RWPE1 (cell line): Measurements from ENCODE around the gene LPAR6.

Experiments used
- CTCF ChIA-PET: fragments of 350-600 bp; sonication (Branson Sonifier 250); formaldehyde crosslinking; extraction: SDS; loops from one replicate; lab custom pipeline; 2021; lab: Yijun Ruan, JAX
- POLR2A ChIA-PET: fragments of 400-600 bp; formaldehyde crosslinking; extraction: SDS; loops from one replicate; lab custom pipeline; 2020; ENCODE audit warnings: antibody characterized with exemption; ENCODE audit not compliant: low non-redundant PET; lab: Yijun Ruan, JAX
- DNase-seq: peaks from one replicate; pipeline ENCODE4 v3.0.0; 2012; ENCODE audit warnings: low spot score
- H3K27ac ChIP-seq: fragments of 450-650 bp; 2 replicates; pipeline ENCODE4 v1.5.1; 2017
- CTCF ChIP-seq: fragments of 450-650 bp; conservative IDR thresholded peaks from 2 replicates; pipeline ENCODE4 v1.5.1; 2017; ENCODE audit warnings: low read depth, mild to moderate bottlenecking

LPAR6 gene

DNA sequence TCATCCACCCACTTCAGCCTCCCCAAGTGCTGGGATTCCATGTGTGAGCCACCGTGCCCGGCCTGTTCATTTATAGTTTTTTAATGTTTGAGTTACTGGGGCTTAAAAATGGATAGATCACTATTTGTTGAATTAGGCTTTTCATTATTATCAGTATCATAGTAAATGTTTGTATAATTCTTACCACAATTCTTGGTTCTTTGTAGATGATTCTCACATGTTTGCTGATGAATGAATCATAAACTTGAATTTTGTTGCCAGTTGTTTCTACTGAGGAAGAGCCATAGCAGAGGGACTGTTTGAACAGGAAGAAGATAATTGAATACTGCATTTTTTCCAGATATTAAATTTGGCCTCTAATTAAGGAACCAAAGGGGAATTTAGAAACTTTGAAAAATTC is 2.6 kb upstream of the LPAR6 start:
- H3K27ac ChIP-seq = no peak overlapping the region
- DNase-seq = no peak
- ChIA-PET POLR2A (no interaction called here), CTCF (interaction anchor here (0.6 kb wide), 1 partner anchor 159 kb away, joined by 6 read pairs; no protein-coding TSS in a partner anchor)
- no peak for TF ChIP-seq CTCF

GRCh38 chr13:48414501-48414900 is 1.6 kb upstream of the LPAR6 start:
- DNase-seq = no peak
- no peak overlapping the region for H3K27ac ChIP-seq
- POLR2A ChIA-PET = no interaction called here
- CTCF ChIA-PET = interaction anchor here (0.6 kb wide), 1 partner anchor 319 kb away, joined by 3 read pairs; the partner anchor contains the start of gene MED4
- TF ChIP-seq CTCF = no peak

GRCh38 chr13:48411841-48412531 is 927 bp downstream of the LPAR6 start:
- ChIA-PET CTCF (interaction anchor here (0.5 to 0.8 kb wide), 3 partner anchors 26 to 103 kb away, joined by 3 read pairs; no protein-coding TSS in a partner anchor), POLR2A (interaction anchor here (0.6 kb wide), 1 partner anchor 1671 kb away, joined by 3 read pairs; no protein-coding TSS in a partner anchor)
- no peak overlapping the region for H3K27ac ChIP-seq
- no peak for DNase-seq
- no peak for TF ChIP-seq CTCF

DNA sequence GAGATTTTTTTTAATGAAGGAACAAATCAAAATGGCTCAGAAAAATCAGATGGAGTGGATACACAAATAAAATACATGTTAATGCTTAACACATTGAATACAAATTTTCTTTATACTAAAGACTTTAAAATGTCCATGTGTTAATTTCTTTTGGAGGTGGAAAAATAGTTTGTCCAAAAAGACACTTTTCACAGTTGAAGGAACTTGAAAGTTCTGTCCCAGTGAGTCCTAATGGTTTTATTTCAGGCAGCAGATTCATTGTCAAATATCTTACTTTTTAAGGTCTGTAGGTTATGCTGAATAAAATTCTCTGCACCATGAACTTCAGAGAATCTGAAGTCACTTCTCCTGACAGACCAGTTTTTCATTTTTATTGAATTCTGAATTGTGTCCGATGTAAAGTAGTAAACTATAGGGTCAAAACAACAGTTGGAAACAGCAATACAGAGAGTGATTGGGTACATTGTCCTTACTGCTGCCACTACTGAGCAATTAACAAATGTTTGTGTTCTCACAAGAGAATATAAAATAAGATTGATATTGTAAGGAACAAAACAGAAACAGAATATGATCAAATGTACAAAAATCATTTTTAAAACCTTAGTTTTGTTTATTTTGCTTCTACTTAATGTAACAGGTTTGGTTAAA is 1.6 kb downstream of the LPAR6 start:
- ChIA-PET CTCF (no interaction called here), POLR2A (no interaction called here)
- no peak overlapping the region for H3K27ac ChIP-seq
- DNase-seq = no peak
- TF ChIP-seq CTCF = no peak

DNA sequence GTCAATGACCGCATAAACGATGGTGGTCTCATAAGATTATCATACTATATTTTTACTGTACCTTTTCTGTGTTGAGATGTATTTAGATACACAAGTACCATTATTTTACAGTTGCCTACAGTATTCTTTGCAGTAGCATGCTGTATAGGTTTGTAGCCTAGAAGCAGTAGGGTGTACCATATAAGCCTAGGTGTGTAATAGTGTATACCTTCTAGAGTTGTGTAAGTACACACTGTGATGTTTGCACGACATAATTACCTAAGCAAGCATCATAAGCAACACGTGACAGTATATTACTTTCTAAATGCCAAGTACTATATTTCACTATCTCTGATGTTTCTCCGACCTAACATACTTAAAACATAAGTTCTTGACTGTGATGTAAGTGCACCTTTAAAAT is 2.7 kb downstream of the LPAR6 start:
- no peak for TF ChIP-seq CTCF
- H3K27ac ChIP-seq = no peak overlapping the region
- ChIA-PET POLR2A (no interaction called here), CTCF (no interaction called here)
- no peak for DNase-seq

DNA sequence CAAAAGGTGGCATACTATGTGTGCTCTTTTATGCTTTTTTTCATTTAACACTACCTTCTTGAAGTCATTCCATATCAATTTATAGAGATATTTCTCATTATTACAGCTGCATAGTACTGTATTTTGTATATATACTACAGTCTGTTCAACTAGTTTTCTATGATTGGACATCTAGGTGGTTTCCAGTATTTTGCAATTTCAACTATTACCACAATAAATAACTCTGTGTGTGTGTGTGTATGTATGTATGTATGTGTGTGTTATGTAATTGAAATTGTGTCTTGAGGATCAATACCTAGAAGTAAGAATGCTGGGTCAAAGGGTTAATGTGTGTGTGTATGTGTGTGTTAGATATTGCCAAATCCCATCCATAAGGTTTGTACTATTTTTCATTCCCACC is 7.0 kb downstream of the LPAR6 start:
- ChIA-PET CTCF (interaction anchor here (0.5 kb wide), 1 partner anchor 175 kb away, joined by 6 read pairs; no protein-coding TSS in a partner anchor), POLR2A (no interaction called here)
- H3K27ac ChIP-seq = no peak overlapping the region
- no peak for DNase-seq
- TF ChIP-seq CTCF = no peak
